Fibroblast of skin of abdomen (primary cell): ENCODE results near the gene TMEM271.
"Not testable (repeated sequence)": the region's sequence is repeated elsewhere in the genome, so short reads cannot be mapped to it uniquely, and the experiment has no call there.

Experiments
- DNase-seq: peaks from one replicate; pipeline ENCODE4 v3.0.0-alpha.2; 2013

The TMEM271 gene

DNA sequence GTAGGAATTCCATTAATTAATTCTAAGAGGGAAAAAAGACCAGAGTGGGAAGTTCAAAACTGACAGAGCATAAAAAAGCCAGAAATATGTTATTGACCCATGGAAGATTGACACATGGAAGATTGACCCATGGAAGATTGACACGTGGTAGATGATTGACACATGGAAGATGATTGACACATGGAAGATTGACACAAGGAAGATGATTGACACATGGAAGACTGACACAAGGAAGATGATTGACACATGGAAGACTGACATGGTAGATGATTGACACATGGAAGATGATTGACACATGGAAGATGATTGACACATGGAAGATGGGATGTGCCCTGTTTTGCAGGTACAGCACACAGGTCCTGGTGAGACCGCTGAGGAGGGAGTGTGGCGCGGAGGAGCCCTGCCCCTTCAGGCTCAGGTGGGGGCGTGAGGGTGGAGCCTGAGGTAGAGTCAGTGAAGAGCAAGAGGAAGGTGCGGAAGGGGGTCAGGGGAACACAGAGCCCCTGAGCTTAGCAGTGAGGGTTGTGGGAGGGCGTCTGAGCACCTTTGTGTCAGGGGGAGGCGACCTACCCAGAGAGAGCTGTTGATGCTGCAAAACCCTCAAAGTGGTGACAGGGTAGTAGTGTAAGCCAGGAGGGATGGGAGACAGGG, 33.4 kb upstream of the TMEM271 start:
- DNase-seq = no peak

DNA sequence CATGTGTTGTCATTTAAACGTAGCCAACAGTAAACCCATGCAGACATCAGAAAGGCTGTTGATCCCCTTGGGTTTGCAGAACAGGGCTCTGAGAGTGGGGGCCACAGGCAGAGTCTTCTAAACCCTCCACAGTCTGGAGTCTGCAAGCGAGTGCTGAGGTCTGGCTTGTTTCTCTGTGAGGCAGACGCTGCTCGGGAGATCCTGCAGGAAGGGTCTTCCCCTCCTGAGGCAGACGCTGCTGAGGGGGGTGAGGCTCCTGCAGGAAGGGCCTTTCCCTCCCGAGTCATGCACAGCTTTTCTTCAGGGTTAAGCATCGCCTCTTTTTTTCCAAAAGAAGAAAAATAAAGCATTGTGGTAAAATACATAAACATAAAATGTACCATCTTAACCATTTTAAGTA, 32.1 kb upstream of the TMEM271 start:
- no peak for DNase-seq

DNA sequence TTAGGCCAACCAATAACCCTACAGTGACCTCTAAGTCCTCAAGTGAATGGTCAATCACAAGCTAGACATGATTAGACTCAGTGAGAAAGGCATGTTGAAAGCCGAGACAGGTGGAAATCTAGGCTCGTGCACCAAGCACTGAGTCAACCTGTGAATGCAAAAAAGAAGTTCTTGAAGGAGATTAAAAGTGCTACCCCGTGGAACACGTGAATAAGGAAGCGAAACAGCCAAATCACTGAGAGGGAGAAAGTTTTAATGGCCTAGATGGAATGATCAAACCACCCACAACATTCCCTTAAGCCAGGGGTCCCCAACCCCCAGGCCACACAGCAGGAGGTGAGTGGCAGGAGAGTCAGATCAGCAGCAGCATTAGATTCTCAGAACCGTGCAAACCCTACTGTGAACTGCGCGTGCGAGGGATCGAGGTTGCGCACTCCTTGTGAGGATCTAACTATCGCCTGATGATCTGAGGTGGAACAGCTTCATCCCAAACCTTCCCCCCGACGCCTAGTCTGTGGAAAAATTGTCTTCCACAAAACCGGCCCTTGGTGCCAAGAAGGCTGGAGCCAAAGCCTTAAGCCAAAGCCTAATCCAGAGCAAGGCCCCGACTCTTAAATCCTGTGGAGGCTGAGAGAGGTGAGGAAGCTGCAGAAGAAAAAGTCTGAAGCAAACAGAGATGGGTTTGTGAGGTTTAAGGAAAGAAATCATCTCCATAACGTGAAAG, 29.8 kb upstream of the TMEM271 start:
- DNase-seq = no peak

DNA sequence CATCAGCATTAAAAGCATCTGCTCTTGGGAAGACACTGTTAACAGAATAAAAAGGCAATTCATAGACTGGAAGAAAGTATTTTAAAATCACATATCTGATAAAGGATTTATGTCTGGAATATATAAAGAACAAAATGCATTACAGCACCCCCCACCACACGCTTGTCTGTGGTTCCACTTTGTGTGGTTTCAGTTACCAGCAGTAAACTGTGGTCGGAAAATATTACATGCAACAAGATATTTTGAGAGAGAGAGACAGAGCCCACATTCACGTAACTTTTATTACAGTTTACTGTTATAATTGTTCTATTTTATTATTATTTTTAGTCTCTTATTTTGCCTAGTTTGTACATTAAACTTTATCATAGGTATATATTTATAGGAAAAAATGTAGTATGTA, 28.0 kb upstream of the TMEM271 start:
- no peak for DNase-seq

DNA sequence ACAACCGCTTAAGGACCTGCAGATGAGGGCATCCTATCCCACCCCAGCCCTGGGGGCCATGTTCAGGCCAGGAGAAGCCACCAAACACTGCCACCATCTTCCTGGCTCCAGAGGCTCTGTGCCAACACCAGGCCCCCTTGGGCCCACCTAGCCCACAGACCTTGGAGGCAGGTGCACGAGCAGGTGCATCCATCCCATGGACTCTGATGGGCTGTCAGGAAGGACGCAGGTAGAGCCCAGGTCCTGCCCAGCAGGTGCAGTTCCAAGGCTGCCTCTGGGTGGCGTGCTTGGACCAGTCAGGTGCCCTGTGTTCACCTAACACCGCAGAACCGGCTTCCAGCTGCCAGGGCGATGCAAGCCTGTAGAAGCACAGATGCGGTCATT, 26.5 kb upstream of the TMEM271 start:
- DNase-seq = no peak

DNA sequence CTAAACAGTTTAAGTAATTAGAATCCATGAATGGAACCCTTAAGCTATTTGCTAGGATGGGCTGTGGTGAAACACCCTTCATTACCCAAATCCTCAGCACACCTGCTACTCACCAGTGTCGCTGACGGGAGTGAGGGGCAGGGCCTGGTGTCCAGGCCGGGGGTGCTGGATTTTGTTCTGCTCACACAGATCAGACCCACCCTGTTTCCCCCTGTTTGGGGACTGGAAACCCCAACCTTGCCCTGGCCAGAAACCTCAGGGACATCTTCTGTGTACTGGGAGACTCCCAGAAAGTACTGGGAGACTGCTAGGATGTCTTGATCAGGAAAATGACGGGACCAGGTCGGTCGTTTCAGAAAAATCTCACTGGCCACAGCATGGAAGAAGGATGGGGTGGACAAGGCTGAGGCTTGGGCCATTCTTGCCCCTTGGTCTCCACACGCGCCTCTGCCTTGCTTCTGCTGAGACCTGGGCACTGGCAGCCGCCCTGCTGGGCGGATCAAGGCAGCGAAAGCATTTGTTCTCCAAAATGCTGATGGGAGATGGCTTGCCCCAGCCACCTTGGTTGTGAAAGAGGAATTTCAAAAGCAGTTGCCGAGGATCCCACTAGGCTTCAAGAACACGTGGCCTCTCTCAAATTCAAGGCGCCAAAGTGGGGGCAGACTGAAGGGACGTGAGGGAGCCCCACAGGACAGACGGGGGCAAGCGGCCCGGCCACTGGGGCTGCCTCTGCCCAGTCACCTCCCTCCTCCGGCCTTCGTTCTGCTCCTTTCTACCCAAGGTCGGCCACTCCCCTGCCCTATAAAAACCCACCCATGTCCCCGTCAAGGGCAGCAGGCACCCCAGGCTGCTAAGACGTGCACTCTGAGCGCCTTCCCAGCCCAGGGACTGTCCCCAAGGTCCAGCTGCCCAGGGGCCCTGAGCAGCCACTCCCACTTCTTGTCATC, 25.8 kb upstream of the TMEM271 start:
- DNase-seq = no peak

DNA sequence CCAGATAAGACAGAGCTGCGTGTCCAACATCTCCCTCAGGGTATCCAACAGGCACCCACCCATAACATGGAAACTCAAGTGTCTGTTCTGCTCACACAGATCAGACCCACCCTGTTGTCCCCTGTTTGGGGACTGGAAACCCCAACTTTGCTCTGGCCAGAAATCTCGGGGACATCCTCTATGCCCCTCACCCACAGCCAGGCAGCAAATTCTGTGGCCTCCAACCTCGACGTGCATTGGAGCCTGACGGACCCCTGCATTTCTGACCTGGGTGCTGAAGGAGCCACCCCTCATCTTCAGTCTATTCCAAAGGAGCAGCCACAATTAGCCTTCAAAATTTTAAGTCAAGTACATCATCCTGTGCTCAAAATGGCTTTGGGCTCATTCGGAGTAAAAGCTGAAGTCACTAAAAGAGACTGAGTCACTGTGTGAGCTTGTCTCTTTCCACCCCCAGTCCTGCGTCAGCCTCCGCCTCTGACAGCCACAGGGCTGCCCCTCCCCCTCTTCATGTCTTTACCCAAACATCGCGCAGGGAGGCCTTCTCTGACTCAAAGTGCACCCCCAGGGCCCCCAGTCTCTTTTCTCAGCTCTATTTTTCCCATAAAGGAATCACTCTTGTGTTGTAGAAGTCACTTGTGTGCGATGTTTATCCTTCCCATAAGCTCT, 24.9 kb upstream of the TMEM271 start:
- no peak for DNase-seq

DNA sequence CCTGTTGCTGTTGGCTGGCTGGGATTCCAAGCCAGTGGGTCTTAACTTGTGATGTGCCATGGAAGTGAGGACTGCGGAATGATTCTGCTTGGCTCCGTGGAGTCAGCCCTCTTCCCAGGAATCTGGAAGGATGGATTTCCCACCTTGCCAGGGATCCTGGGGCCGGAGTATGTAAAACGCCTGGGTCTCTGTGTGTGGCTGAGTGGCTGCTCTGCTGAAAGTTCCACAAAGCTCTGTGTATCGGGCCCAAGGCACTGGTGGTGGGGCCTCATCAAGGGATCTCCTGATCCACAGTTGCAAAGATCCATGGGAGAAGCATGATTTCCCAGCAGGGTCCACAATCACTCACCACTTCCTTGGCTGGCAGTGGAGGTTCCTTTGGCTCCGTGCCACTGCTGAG, 24.1 kb upstream of the TMEM271 start:
- no peak for DNase-seq

DNA sequence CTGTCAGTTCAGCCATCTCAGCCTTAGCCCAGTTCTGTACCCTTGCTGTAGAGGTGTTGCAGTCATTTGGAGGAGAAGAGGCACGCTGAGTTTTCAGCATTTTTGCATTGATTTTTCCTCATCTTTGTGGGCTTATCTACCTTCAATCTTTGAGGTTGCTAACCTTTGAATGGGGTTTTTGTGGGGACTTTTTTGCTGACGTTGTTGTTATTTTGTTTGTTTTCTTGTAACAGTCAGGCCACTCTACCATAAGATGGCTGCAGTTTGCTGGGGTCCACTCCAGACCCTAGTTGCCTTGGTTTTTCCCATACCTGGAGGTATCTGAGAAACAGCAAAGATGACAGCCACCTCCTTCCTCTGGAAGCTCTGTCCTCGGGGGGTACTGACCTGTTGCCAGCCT, 22.8 kb upstream of the TMEM271 start:
- no peak for DNase-seq

DNA sequence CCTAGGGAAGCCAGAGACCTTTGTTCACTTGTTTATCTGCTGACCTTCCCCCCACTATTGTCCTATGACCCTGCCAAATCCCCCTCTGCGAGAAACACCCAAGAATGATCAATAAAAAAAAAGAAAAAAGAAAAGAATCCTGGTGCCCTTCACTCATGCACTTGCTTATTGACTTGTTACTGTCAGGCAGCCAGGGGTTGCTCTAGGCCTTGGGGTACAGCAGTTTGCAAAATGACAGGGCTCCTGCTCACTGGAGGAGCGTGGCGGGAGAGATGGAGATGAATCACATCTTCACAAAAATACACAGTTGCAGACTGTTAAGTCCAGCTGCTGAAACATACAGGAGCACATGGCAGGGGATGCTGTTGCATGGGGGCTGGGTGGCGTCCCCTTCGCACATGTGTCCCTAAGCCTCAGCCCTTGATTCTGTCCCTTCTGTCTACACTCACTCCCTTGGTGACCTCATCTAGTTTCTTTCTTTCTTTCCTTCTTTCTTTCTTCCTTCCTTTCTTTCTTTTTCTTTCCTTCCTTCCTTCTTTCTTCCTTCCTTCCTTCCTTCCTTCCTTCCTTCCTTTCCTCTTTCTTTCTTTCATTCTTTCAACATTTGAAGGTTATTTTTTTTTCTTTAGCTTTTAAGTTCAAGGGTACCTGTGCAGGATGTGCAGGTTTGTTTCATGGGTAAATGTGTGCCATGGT, 16.9 kb upstream of the TMEM271 start:
- no peak for DNase-seq

DNA sequence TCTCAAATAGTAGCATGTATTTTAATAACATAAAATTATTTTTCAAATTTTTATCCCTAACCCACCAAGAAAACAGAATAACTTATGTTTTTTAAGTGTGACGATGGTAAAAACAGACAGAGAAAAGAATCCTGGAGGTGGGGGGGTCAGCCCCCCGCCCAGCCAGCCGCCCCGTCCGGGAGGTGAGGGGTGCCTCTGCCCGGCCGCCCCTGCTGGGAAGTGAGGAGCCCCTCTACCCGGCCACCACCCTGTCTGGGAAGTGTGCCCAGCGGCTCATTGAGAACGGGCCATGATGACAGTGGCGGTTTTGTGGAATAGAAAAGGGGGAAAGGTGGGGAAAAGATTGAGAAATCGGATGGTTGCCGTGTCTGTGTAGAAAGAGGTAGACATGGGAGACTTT, 16.1 kb upstream of the TMEM271 start:
- not testable (repeated sequence) for DNase-seq

DNA sequence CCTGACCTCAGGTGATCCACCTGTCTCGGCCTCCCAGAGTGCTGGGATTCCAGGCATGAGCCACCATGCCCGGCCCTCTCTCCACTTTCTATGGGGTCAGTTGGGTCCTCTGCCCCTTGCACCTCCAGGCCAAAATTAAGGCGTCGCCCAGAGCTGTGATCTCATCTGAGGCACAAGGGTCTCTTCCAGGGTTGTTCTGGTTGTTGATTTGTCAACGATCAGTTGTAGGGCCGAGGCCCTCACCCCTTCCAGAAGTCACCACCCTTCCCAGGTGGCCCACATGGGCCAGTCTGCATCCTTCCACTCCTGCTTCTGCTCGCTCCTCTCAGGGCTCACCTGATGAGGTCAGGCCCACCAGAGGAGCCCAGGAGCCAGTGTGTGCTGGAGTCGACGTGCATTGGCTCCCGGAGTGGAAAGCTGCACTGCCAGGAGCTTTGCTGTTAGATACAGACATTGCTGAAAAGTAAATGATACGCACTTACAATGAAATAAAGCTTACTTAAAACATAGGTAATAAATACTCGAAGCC, 14.3 kb upstream of the TMEM271 start:
- no peak for DNase-seq

DNA sequence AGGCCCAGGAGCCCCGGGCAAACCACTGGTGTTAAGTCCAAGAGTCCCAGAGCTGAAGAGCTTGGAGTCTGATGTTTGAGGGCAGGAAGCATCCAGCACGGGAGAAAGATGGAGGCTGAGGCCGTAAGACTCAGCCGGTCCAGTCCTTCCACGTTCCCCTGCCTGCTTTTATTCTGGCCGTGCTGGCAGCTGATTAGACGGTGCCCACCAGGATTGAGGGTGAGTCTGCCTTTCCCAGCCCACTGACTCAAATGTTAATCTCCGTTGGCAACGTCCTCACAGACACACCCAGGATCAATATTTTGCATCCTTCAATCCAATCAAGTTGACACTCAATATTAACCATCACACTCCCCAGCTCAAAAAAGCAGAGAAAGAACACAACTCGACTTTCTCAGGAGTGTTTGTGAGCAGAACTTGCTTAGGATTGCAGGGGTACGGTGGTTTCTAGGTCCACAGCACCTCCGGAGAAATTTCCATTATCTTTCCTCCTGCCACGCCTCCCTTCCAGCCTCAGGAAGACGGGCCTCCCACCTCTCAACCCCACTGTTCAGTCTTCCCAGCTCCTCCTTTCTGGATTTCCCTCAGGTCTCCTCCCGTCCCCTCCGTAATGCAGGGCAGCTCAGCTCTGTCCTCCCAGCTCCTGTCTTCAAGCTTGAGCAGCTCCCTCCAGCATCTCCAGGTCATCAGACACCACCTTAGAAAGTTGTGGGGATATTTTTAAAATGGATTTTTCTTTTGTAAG, 13.3 kb upstream of the TMEM271 start:
- DNase-seq = no peak

DNA sequence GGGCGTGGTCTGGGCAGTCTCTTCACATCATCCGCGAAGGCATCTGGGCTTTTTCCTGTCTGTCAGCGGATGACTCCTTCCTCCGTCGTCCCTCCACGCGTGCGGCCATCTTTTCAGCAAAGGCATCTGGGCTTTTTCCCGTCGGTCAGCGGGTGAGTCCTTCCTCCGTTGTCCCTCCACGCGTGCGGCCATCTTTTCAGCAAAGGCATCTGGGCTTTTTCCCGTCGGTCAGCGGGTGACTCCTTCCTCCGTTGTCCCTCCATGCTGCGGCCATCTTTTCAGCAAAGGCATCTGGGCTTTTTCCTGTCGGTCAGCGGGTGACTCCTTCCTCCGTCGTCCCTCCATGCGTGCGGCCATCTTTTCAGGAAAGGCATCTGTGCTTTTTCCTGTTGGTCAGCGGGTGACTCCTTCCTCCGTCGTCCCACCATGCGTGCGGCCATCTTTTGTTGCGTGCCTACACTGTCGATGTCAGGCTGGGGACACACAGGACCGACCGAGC, 12.3 kb upstream of the TMEM271 start:
- no peak for DNase-seq

DNA sequence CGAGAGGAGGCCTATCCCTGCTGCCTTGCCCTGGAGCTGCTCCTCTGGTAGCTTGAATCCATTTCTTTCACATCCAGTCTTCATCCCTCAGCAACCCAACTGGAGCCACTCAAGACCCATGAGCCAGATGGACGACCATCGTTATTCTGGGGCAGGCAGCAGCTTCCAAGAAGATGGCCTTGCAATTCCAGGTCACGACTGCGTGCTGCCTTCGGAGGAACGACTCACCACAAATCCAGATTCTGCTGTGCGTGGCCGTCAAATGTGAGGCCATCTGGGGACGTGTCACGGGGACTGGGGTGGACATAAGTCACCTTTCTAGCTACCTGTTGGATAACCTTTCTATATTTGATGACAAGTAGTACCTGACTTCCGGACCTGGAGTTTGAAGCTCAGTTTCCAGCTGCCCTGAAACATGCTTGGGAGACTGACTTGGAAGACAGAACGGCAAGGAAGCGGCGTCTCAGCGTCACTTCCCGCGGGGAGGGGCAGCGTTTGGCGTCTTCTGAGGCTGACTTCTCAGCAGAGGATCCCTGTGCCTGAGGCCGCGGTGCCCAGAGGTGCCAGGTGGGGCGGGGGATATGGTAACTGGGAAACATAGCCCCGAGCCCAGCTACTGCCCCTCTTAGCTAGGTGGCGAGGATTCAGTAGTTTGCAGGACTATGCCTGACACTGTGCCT, 11.7 kb upstream of the TMEM271 start:
- DNase-seq = no peak

DNA sequence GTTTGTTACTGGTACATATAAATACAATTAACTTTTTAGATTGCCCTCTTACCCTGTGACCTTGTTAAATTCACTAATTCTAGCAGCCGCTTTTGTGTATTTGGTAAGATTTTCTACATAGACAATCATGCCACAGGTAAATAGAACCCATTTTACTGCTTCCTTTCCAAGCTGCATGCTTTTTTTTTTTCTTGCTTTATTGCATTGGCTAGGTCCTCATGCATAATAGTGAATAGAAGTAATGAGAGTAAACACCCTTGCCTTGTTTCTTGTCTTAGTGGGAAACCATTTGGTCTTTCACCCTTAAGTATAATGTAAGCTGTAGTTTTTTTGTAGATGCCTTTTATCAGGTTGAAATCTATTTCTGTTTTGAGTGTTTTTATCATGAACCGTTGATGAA, 7.7 kb upstream of the TMEM271 start:
- no peak for DNase-seq

DNA sequence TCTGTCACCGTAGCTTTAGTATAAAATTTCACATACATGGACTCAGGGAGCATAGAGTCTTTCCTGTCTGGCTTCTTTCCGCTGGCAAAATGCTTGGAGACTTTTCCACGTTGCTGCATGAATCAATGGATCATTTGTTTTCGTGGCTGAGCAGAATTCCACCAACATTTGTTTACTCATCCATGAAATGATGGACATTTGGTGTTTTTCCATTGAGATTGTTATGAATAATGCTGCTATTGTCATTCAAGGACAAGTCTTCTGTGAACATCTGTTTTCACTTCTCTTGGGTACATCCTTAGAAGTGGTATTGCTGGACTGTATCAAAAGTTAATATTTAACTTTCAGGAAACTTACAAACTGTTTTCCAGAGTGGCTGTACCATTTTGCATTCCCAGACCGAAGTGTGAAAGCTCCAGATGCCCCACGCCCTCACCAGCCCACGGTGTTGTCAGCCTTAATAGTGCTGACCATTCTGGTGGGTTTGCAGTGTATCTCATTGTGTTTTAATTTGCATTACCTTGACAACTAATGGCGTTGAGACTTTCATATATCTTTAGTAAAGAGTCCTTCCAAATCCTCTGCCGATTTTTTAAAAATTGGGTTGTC, 5.8 kb upstream of the TMEM271 start:
- no peak for DNase-seq

DNA sequence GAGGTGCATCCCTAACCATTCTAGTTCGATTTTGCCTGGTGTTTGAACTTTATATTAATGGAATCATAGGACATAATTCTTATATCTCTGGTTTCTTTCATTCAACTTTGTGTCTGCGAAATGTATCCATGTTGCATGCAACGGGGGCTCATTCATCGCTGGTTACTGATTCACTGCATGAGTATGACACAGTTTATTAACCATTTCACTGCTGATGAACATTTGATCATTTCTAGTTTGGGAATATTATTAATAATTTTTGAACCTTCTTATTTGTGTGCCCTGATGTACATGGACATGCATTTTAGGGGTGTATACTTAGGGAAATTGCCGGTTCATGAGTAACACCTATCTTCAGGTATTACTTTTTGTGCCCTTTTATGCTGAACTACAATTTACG, 5.1 kb upstream of the TMEM271 start:
- no peak for DNase-seq

DNA sequence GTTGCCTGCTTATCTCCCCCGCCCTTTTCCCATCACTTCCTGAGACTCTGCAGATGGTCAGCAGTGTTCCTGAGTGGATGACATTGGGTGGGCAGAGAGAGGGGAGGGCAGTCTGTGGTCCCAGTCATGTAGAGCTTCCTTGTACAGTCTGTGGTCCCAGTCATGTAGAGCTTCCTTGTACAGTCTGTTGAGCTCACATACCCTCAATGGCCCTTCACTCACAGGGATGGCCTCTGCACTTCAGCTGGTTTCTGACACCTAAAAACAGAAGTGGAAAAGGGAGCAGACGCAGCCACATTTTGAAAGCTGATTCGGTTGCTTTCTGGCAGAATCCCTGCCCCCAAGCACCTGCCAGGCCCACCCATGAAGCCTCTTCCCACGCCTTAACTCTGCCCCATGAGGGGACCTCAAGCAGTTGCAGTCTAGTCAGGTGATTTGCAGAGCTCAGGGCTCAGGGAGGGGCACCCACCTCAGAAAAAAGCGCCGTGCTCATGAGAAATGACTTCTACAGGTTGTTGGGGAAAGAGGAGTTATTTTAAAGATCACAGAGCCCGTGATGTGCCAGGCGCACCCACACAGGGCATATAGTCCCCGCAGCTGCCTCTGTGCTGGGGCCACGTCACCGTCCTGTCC, 3.6 kb upstream of the TMEM271 start:
- no peak for DNase-seq
